K562 (cell line): ENCODE results near the gene PLEKHG5.

ENCODE experiments used
- HMGXB4 ChIP-seq: sonication (generic); formaldehyde crosslinking; IDR thresholded peaks from 2 replicates; pipeline ENCODE4 v1.8.1; 2023; ENCODE audit warnings: mild to moderate bottlenecking, missing genetic modification reagents
- NCOA2 ChIP-seq, 2 experiments: fragments of 450-650 bp; IDR thresholded peaks; 2 replicates each; pipeline ENCODE4 v1.6.1; 2018; ENCODE audit warnings: mild to moderate bottlenecking in 2 of 2, moderate library complexity in 1 of 2; ENCODE audit not compliant: partially characterized antibody in 2 of 2
- NR4A1 ChIP-seq, 2 experiments: fragments of 250-450 bp in 1 of 2; fragments of 450-650 bp in 1 of 2; sonication (Bioruptor Pico) in 1 of 2; IDR thresholded peaks; 2 replicates each; pipeline versions ENCODE4 v1.4.0 to v1.6.1; 2016 to 2020; ENCODE audit warnings: mild to moderate bottlenecking in 2 of 2, missing compliant biosample characterization in 1 of 2, missing genetic modification characterization in 1 of 2, moderate library complexity in 1 of 2
- PCBP1 ChIP-seq: fragments of 200-400 bp; formaldehyde crosslinking; IDR thresholded peaks from 2 replicates; pipeline ENCODE4 v1.6.1; 2018; ENCODE audit warnings: mild to moderate bottlenecking, low read depth, low read length; ENCODE audit not compliant: poor library complexity, severe bottlenecking
- POLR2AphosphoS2 ChIP-seq: IDR thresholded peaks from 2 replicates; pipeline ENCODE4 v1.6.1; 2012; ENCODE audit warnings: low read length, improper control_type of control experiment
- YBX1 ChIP-seq: fragments of 450-650 bp; IDR thresholded peaks from 2 replicates; pipeline ENCODE4 v1.7.1; 2016; ENCODE audit warnings: mild to moderate bottlenecking
- ZFP1 ChIP-seq: fragments of 450-650 bp; formaldehyde crosslinking; IDR thresholded peaks from 2 replicates; pipeline ENCODE4 v1.4.0; 2020; ENCODE audit warnings: mild to moderate bottlenecking, mixed read lengths
- ZNF778 ChIP-seq: fragments of 450-650 bp; formaldehyde crosslinking; IDR thresholded peaks from 2 replicates; pipeline ENCODE4 v1.4.0; 2020; ENCODE audit warnings: mild to moderate bottlenecking, moderate library complexity

GRCh38 chr1:6486433-6487011, 4.9 kb downstream of the PLEKHG5 start:
- no peak; the same call in 1 of the 2 replicates for TF ChIP-seq ZFP1 (CRISPR knock-in tag)
- TF ChIP-seq NR4A1 (CRISPR knock-in tag; IDR thresholded peaks at IDR 0.05), result no peak
- TF ChIP-seq NR4A1 (tag; IDR thresholded peaks at IDR 0.05), result no peak
- TF ChIP-seq HMGXB4 (CRISPR knock-in tag), result no peak
- TF ChIP-seq YBX1, result no peak
- TF ChIP-seq ZNF778 (CRISPR knock-in tag), result no peak
- no peak for TF ChIP-seq POLR2AphosphoS2
- TF ChIP-seq NCOA2 (IDR thresholded peaks at IDR 0.05; ENCODE audit: partially characterized antibody in 2 of 2), result no peak
- TF ChIP-seq PCBP1, result no peak
